ENCODE results near the gene FAM184B. TPM values are rescaled to one million over a fixed set of nuclear protein-coding genes. Genes with fewer than 3 reads are reported as not detected.
A peak's percentile ranks its signal among the peaks of the same experiment; 100 is the strongest.

The FAM184B gene
- not detected for total RNA-seq

DNA sequence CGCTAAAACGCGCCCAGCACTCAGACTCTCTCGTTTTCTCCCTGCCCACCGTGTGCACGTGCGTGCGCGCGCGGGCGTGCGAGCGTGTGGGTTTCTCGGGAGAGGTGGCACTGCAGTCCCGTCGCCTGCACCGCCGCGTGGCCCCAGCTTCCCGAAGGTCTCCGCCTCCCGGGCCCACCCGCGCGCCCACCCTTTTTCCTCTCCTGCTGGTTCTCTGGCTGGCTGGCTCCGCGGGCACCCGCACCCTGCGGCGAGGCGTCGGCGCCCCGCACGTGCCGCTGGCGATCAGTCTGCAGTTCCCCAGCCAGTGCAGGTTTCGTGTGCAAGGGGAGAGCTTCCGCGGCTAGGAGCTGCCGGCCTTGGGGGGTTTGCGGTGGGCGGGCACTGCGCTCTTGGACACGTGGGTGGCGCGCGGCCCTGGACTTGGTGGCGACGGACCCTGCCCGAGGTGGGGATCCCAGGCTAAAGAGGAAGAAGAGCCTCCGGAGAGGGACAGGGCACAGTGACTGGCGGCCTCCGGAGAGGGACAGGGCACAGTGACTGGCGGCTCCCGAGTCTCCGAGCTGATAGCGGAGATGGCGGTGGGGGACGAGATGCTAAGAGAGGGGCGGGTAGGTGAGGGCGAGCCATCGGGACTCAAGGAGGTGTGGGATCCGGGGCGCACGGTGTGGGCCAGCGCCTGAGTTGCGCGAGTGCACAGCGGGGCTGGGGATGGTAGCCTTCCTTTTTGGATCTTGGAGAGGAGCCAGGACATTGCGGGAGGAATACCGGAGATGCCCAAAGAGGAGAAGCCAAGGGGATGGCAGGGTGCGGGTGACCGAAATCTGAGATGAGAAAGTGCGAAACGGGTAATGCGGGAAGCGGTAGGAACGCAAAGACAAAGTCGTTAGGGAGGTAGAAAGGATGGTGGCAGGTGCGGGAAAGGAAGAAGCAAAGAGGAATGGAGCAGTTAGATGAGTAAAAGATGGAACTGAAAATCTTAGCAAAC, at the start of gene FAM184B:
Gene FAM184B, minus strand, starts transcription at position 322 of the 988 bp plus-strand sequence. CDS start 322 bp downstream, outside the sequence.
- no peaks in the 10 kb centered on the region for H3K36me3 ChIP-seq
- DNase-seq (ENCODE audit: extremely low spot score in 2 of 2): no peak
- peaks cover 19% of the 10 kb centered on the region for H3K4me1 ChIP-seq
- H3K27me3 ChIP-seq: no peaks in the 10 kb centered on the region
- intact Hi-C loops (cut with DNase I): no loop called here
- peak within 1 kb of the TSS; percentile 35 for H3K4me3 ChIP-seq
- H3K9me3 ChIP-seq: no peaks in the 10 kb centered on the region
- H3K27ac ChIP-seq: no peak within 1 kb of the TSS
- no peak for TF ChIP-seq POLR2AphosphoS5 (IDR thresholded peaks at IDR 0.05; ENCODE audit: insufficient read depth in 1 of 2, low read depth in 1 of 2)

DNA sequence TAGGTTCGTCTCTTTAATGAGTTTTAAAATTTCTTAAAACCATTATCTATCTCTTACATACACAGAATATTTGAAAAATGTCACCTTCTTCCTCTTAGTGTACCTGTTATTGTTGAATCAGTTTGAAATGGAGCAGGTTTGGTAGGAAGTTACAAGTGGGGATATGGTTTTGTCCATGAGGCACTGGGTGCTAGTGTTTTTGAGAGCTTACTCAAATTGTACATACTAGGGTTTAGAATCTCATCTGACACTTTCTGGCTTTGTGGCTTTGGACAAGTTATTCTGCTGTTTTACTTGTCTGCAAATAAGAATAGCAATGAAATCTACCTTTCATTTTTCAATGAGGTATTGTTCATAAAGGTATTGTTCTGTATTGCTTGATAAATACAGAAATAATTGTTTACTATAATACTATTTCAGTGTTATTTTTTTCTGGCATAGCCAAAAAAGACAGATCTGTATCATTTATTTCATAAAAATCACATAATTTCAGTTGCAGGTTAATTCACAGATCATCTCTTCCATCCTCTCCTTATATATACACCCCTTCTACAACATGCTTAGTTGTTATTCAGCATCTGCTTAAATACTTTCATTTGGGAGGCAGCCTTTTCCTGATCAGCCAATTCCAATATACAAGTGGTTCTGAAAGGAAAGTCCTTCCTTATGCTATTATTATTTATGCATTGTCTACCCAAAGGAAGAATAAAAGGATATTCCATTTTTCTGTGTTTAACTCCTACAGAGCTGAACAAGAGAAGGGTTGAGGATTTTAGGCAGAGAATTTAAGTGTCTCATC, 42.6 kb upstream of the FAM184B start:
- Histone ChIP-seq H3K27ac (no peak overlapping the region), H3K4me1 (no peaks in the 10 kb centered on the region), H3K27me3 (no peaks in the 10 kb centered on the region), H3K9me3 (no peaks in the 10 kb centered on the region), H3K4me3 (no peak overlapping the region), H3K36me3 (no peaks in the 10 kb centered on the region)
- no peak for DNase-seq (ENCODE audit: extremely low spot score in 2 of 2)
- TF ChIP-seq POLR2AphosphoS5 (IDR thresholded peaks at IDR 0.05; ENCODE audit: insufficient read depth in 1 of 2, low read depth in 1 of 2): no peak
- TF ChIP-seq, protein P1, sequence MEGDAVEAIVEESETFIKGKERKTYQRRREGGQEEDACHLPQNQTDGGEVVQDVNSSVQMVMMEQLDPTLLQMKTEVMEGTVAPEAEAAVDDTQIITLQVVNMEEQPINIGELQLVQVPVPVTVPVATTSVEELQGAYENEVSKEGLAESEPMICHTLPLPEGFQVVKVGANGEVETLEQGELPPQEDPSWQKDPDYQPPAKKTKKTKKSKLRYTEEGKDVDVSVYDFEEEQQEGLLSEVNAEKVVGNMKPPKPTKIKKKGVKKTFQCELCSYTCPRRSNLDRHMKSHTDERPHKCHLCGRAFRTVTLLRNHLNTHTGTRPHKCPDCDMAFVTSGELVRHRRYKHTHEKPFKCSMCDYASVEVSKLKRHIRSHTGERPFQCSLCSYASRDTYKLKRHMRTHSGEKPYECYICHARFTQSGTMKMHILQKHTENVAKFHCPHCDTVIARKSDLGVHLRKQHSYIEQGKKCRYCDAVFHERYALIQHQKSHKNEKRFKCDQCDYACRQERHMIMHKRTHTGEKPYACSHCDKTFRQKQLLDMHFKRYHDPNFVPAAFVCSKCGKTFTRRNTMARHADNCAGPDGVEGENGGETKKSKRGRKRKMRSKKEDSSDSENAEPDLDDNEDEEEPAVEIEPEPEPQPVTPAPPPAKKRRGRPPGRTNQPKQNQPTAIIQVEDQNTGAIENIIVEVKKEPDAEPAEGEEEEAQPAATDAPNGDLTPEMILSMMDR (IDR thresholded peaks at IDR 0.05): no peak
- no peak for TF ChIP-seq POLR2A (IDR thresholded peaks at IDR 0.05)
- intact Hi-C loops (cut with DNase I): loop anchor here (5.0 kb wide), 1 partner anchor 768 kb away; no protein-coding TSS in a partner anchor

DNA sequence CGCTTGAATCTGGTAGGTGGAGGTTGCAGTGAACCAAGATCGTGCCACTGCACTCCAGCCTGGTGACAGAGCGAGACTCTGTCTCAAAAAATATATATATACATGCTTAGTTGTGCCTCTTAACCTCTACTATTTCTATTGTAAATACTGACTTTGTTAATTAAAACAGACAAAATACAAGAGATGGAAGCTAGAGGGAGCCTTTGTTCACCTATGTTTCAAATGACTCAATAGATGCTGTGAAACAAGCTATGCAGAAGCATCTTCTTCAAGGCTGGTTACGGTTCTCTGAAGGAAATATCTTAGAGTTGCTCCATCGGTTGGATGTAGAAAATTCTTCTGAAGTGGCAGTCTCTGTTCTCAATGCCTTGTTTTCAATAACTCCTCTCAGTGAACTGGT, 35.6 kb upstream of the FAM184B start:
- Histone ChIP-seq H3K9me3 (no peaks in the 10 kb centered on the region), H3K36me3 (no peaks in the 10 kb centered on the region), H3K27me3 (no peaks in the 10 kb centered on the region), H3K27ac (no peak overlapping the region), H3K4me1 (no peaks in the 10 kb centered on the region), H3K4me3 (no peak overlapping the region)
- no peak for DNase-seq (ENCODE audit: extremely low spot score in 2 of 2)
- intact Hi-C loops (cut with DNase I): no loop called here
- TF ChIP-seq, protein P1 (IDR thresholded peaks at IDR 0.05): peak in 1 of 3 experiments; percentile 58
- TF ChIP-seq POLR2AphosphoS5 (IDR thresholded peaks at IDR 0.05; ENCODE audit: insufficient read depth in 1 of 2, low read depth in 1 of 2): no peak

DNA sequence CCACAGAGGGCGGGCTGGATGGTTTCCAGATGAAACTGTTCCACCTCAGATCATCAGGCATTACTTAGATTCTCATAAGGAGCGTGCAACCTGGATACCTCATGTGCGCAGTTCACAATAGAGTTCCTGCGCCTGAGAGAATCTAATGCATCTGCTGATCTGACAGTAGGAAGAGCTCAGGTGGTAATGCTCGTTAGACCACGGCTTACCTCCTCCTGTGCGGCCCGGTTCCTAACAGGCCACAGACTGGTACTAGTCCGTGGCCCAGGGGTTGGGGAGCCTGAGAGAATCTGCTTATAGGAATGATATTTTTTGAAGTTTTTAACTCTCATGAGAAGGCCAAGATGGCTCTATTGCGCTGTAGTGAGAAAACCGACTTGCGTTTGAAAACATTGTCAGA, 34.7 kb upstream of the FAM184B start:
- H3K4me1 ChIP-seq: peaks cover 8% of the 10 kb centered on the region
- H3K27ac ChIP-seq: no peak overlapping the region
- no peaks in the 10 kb centered on the region for H3K9me3 ChIP-seq
- H3K27me3 ChIP-seq: no peaks in the 10 kb centered on the region
- DNase-seq (ENCODE audit: extremely low spot score in 2 of 2): no peak
- no peak overlapping the region for H3K4me3 ChIP-seq
- TF ChIP-seq, protein P1 (IDR thresholded peaks at IDR 0.05): no peak
- TF ChIP-seq POLR2A (IDR thresholded peaks at IDR 0.05) (no peak), POLR2AphosphoS5 (IDR thresholded peaks at IDR 0.05; ENCODE audit: insufficient read depth in 1 of 2, low read depth in 1 of 2) (no peak)
- intact Hi-C loops (cut with DNase I): no loop called here
- no peaks in the 10 kb centered on the region for H3K36me3 ChIP-seq

DNA sequence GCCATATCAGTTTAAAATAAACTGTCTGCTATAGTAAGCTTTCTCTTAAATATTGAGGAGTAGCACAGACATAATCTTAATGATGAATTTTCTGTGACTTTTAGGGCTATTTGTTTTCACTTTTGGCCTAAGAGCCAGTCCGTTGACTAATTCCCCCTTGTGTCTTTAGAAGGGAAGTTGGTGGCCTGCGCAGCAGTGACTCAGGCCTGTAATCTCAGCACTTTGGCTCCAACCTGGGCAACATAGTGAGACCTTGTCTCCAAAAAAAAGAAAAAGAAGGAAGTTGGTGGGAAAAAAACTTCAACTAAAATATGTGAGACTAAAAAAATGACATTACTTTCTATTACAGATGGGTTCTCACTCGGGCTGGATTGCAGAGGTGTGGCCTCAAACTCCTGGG, 32.7 kb upstream of the FAM184B start:
- Histone ChIP-seq H3K36me3 (no peaks in the 10 kb centered on the region), H3K4me3 (no peak overlapping the region), H3K9me3 (no peaks in the 10 kb centered on the region), H3K4me1 (peaks cover 18% of the 10 kb centered on the region), H3K27ac (no peak overlapping the region), H3K27me3 (no peaks in the 10 kb centered on the region)
- no peak for DNase-seq (ENCODE audit: extremely low spot score in 2 of 2)
- TF ChIP-seq, protein P1 (IDR thresholded peaks at IDR 0.05): no peak
- TF ChIP-seq POLR2A (IDR thresholded peaks at IDR 0.05) (no peak), POLR2AphosphoS5 (IDR thresholded peaks at IDR 0.05; ENCODE audit: insufficient read depth in 1 of 2, low read depth in 1 of 2) (no peak)
- intact Hi-C loops (cut with DNase I): loop anchor here (5.0 kb wide), 1 partner anchor 208 kb away; the partner anchor contains the start of gene LCORL

Data from vagina (tissue), 2 donors.